GM19099 (cell line): ENCODE results near the gene SLC7A8.

ENCODE experiments used
- POLR2A ChIP-seq: IDR thresholded peaks from 3 replicates; pipeline ENCODE4 v1.6.1; 2011; ENCODE audit warnings: low read depth; ENCODE audit not compliant: insufficient read length; ENCODE audit errors: extremely low read depth

Gene SLC7A8

DNA sequence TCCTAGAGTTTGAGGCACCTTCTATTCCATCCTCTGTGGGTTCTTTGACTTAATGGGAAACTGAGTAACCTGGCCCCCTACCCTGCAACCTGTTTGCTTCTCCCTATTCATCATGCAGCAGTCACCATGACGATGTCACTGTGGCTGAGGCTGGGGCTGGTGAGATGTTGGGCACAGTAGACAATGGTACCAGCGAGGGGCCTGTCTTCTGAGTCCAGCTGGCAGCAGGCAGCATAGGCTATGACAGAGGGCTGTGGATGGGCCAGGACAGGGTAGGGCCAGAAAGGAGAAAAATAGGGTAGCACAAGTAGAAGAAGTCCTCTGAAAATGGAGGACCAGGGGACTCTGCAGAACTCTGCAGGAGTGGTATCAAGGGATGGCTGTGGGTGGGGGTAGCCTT lies 80.7 kb downstream of the SLC7A8 start:
- TF ChIP-seq POLR2A, result no peak

DNA sequence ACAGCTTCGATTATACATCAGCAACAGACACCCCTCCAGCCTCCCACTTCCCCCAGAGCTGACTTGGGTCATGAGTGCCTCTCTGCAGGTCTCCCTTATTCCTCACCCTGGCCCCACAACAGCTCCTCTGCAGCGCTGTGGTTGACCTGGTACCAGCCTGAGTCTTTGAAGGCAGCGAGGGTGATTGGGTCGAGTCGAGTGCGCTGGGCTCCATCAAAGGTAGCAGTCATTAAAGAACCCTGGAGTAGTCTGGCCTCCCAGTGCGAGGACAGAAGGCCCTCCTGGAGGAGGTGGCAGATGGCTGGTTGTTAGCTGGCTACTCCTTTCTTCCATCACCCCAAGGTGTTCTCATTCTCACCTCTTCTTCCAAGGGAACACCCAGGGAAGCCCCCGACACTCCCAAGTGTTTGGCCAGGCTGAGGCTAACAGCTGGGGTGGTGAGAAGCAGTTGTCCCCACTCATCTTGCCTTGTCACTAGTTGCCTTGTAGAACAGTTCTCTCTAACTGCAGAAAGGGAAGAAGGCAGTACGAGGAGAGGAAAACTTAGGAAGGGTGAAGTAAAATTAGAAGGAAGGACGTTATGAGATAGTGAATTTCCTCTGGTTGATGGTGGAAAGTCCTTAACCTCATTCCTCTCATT lies 81.4 kb downstream of the SLC7A8 start:
- no peak for TF ChIP-seq POLR2A

DNA sequence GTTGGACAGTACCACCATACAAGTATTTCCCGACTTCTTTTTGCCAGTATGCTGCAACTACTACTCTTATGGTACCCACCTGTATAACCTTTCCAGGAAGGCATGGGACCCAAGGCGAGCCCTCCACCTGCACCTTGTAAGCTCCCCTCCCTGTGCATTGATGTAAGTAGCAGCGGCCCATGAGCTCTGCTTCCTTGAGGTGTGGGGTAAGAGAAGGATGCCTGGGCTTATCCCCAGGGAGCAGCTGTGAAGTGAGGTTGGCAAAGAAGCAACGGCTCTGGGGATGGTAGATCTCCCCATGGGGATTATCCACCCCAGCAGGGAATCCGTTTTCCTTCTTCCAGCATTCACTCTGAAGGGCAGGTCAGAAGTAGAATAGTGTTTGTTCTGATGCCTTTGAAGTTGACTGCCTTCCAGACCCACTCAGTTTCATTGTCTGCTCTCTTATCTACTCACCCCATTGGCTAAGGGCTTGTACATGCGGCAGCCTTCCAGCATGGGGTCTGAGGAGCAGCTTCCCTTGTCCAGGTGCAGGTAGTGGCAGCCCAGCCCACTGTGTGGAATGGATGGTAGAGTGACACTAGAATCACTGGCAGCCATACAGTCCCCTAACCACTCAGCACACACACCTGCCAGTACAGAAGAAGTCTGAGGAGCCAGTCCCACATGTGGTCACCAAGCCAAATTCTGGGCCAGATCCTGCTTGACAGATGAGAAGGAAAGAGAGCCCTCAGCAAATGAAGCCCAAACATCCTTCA lies 82.1 kb downstream of the SLC7A8 start:
- no peak for TF ChIP-seq POLR2A

DNA sequence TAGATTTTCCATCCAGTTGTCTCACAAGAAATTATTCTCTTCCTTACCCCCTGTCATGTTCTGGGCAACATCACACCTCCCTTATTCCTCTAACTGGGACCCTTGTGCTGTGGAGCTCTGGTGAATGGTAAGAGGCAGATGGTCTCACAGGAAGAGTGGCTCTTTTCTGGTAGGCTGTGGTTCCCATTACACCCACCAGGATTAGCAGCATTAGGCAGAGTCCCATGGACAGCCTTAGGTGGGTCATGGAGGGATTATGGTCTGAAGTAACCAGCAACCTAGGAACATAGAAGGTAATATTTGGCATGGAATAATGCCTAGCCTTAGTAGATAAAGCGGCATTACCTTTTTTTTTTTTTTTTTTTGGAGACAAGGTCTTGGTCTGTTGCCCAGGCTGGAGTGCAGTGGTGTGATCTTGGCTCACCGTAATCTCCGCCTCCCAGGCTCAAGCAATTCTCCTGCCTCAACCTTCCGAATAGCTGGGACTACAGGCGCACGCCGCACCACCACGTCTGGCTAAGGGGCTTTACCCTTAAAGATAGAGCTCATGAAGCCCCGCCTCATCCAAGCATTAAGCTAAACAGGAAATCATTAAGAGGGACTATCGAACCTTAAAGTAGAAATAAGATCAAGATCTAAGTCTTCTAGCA lies 84.1 kb downstream of the SLC7A8 start:
- no peak for TF ChIP-seq POLR2A

DNA sequence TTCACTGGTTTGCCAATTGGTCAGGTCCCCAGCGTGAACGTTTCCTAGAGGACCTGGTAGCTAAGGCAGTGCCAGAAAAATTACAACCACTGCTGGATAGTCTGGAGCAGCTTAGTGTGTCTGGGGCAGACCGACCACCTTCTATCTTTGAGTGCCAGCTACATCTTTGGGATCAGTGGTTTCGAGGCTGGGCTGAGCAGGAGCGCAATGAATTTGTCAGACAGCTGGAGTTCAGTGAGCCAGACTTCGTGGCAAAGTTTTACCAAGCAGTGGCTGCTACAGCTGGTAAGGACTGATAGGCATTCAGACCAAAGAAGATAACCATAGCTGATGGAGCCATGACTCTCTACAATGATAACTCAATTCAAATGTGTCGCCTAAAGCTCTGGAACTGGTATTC lies 85.7 kb downstream of the SLC7A8 start:
- no peak for TF ChIP-seq POLR2A

DNA sequence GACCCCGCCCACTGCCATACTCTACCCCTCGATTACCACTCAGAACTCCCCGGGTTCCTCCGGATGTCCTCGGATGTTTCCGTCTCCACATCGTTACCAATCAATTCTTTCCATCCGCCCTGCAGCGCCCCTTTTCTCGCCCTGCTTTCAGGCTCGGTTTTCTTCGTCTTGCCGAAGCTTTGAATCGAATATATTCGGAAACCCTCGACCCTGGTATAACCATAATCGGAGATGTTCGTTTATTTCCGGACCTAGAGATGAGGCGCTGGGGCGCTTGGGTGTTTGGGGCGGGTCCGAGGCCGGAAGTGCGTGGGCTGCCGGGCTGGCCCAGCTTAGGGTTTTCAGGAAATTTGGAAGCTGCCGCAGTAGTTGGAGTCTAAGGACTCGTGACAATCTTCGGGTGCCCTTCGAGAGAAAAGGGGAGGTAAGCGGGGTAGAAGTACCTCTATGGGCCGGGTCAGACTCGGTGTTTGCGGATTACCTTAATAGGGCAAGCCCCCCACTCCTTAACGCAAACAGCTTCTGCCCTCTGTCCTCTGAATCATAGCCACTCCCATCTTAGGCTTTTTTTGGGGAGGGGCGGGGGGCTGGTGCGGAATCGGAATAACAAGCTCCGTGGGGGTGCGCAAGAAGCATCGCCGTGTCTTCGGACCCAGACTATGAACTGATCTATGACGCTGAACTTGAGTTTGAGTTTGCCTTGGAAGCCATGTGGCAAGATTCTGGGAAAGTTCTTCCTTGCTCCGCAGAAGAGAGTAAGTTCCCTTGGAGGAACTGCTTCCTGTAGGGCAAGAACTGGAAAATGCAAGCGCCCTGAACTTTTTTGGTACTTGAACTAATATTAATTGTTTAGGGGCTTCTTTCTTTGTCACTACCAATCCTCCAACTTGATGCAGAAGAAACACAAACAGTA lies 88.0 kb downstream of the SLC7A8 start, which contains the start of gene C14orf119:
Gene C14orf119 (plus strand): TSS at position 310 of the 913 bp plus-strand sequence. CDS start 2,154 bp downstream, outside the sequence.
- TF ChIP-seq POLR2A, result peak; percentile 51

DNA sequence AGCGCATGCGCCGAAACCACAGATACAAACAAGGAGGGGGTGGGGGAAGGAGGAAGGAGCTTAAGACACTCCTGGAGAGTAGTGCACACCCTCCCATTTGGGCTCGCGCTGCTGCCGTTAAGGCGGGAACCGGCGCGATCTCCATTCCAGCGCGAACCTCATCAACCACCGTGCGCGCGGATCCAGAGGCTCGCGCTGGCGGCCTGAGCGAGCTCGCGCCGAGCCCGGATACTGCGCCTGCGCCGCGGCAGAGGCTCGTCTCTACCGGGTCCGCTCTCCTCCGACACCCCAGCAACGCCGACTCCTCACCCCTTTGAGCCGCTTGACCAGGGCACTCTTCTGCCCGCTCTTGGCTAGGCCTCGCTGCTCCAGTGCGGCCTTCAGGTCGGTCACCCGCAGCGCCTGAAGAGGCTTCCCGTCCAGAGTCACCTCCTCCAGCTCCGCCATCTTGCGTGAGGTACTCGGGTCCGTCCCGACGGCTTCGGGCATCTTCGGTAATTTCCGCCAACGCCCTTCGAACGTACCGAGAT lies 88.7 kb downstream of the SLC7A8 start, which contains the start of gene ACIN1:
Gene ACIN1 (minus strand): TSS at position 471 of the 530 bp plus-strand sequence. CDS start 24 bp downstream, at position 447.
- peak; percentile 86 for TF ChIP-seq POLR2A

DNA sequence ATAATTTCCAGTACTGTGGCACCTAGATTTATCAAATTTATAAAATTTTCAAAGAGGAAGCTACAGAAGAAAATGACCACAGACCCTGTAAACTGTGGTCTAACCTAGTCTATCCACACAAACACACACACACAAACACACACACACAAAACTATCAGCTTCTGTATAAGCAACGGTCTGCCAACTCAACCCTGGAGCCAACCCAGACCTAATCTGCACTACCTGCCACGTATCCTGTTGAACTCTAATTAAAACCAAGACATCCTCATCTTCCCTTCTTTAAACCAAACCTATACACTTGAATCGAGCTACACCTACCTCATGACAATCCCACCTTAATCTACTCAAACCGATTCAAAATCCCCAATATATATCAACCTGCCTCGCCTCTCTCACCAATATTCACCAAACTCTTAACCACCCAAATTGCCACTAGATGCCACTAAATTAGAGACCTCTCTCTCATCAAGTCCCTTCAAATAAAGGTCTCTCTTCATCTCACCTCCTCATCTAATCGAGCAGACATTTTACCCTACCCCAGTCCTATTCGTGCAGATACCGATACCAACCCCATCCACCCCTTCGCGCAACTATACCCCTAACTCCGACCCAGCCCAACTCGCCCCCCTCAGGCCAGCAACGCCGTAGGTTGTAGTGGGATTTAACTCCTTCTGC lies 89.3 kb downstream of the SLC7A8 start:
- TF ChIP-seq POLR2A, result no peak

DNA sequence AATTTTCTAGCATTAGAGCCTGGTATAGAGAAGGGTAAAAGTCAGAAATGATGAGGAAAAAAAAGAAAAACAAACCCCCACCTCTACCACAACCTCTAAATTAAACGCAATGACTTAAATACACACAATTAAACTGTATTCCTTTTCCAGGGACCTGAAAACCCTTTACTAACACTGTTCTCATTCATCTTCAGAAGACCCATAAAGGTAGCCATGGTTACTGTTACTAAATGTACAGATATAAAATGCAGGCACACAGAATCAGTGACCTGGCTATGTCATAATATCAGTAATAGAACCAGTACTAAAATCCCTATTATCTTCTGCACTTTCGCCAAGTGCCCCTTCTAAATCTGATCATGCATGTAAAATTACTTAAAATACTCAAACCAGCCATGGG lies 89.9 kb downstream of the SLC7A8 start:
- TF ChIP-seq POLR2A, result no peak

DNA sequence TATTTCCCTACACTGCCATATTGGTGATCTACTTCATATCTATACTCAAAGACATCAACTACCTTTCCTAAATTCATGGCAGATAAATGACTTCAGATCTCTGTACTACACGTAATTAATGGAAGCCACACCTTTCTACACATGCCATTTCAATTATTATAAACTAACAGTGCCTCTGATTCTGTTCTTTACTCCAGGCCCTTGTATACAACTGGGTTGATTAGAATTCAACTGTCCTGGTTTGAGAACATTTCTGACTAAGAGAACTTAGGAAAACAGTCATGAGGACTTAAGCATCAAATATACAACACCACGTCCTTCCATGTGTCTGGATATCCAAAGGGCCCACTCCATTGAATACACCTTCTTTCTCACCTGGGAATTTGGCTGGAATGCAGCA lies 90.4 kb downstream of the SLC7A8 start:
- no peak for TF ChIP-seq POLR2A

DNA sequence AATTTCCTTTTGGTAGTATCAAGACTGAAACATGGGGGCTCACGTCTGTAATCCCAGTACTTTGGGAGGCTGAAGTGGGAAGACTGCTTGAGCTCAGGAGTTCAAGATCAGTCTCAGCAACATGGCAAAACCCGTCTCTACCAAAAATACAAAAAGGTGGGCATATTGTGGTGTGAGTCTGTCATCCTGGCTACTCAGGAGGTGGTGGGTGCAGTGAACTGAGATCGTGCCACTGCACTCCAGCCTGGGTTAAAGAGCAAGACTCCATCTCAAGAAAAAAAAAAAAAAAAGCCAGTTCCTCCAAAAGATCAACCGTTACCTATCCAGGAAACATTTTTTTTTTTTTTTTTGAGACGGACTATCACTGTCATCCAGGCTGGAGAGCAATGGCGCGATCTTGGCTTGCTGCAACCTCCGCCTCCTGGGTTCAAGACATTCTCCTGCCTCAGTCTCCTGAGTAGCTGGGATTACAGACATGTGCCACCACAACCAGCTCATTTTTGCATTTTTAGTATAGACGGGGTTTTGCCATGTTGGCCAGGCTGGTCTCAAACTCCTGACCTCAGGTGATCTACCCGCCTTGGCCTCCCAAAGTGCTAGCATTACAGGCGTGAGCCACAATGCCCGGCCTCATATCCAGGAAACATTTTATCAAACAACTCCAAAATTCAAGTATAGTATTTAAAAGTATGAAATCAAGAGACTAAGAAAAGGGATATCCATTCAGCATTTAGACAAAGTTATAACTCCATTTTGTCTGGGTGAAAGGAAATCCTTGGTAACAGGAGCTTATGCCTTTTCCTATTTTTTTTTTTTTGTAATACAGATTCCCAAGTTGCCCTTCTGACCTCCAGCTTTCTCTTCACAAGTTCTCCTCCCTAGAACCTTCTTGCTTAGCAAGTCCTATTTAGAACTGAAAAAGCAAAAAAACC lies 91.9 kb downstream of the SLC7A8 start:
- TF ChIP-seq POLR2A, result no peak

DNA sequence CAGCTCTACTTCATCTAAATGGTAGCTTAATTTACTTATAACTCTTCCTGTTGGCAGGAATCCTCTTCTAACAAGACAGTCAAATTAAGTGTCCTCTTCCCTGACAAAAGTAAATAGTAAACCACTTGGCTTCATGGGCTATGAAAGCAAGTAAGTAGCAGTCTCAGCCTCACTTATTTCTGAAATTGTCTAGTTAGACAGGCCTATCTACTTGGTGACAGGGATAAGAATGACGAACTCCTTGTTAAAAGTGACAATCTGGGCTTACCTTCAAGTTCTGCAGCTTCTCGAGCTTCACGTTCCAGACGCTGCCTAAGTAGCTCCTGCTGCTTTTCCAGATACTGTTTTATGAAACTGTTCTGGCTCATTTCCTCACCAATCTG lies 93.2 kb downstream of the SLC7A8 start:
- no peak for TF ChIP-seq POLR2A
